Endodermal cell (in vitro differentiated cells): ENCODE measurements around the gene SYCP2L. TPM values are rescaled to one million over a fixed set of nuclear protein-coding genes. Genes with fewer than 3 reads are reported as not detected.

Source experiments
- DNase-seq: peaks from one replicate; pipeline ENCODE4 v3.0.0-alpha.2; 2017
- H3K27ac ChIP-seq: 2 replicates; pipeline ENCODE4 v1.5.1; 2013; ENCODE audit warnings: mild to moderate bottlenecking, low read depth, low read length, moderate library complexity
- H3K27me3 ChIP-seq: 2 replicates; pipeline ENCODE4 v1.6.1; 2013; ENCODE audit warnings: mild to moderate bottlenecking, low read length, moderate library complexity; ENCODE audit not compliant: insufficient read depth, control insufficient read depth, poor library complexity, severe bottlenecking
- H3K36me3 ChIP-seq: 2 replicates; pipeline ENCODE4 v1.7.0; 2013; ENCODE audit warnings: mild to moderate bottlenecking, low read length, moderate library complexity; ENCODE audit not compliant: control insufficient read depth, insufficient read depth
- H3K4me1 ChIP-seq: one replicate; pipeline ENCODE4 v1.7.0; 2013; ENCODE audit warnings: low read length; ENCODE audit not compliant: control insufficient read depth, insufficient read depth
- H3K4me3 ChIP-seq: 2 replicates; pipeline ENCODE4 v1.5.1; 2013; ENCODE audit warnings: mild to moderate bottlenecking, low read length, moderate library complexity
- H3K9ac ChIP-seq: 2 replicates; pipeline ENCODE4 v1.6.1; 2013; ENCODE audit warnings: mild to moderate bottlenecking, low read length, moderate library complexity; ENCODE audit not compliant: poor library complexity, severe bottlenecking; ENCODE audit errors: extremely low read depth
- H3K9me3 ChIP-seq: 2 replicates; pipeline ENCODE4 v1.6.1; 2013; ENCODE audit warnings: mild to moderate bottlenecking, low read length, moderate library complexity; ENCODE audit not compliant: control insufficient read depth
- H3K27ac Mint-ChIP-seq: 2 replicates; pipeline ENCODE4 v1.8.0; 2020; ENCODE audit warnings: mixed read lengths
- H3K27me3 Mint-ChIP-seq: 2 replicates; pipeline ENCODE4 v1.8.0; 2021; ENCODE audit warnings: mild to moderate bottlenecking, mixed read lengths; ENCODE audit not compliant: insufficient read depth
- H3K36me3 Mint-ChIP-seq: 2 replicates; pipeline ENCODE4 v1.8.0; 2020; ENCODE audit warnings: low read depth, mixed read lengths
- H3K4me1 Mint-ChIP-seq: 2 replicates; pipeline ENCODE4 v1.8.0; 2020; ENCODE audit warnings: mixed read lengths
- H3K4me3 Mint-ChIP-seq: 2 replicates; pipeline ENCODE4 v1.8.0; 2020; ENCODE audit warnings: mild to moderate bottlenecking, moderate library complexity, mixed read lengths
- H3K9me3 Mint-ChIP-seq: 2 replicates; pipeline ENCODE4 v1.8.0; 2020; ENCODE audit warnings: mild to moderate bottlenecking, mixed read lengths
- CTCF ChIP-seq: fragments of 200-600 bp; sonication (generic); conservative IDR thresholded peaks from 2 replicates; pipeline ENCODE4 v1.5.0; 2021; ENCODE audit warnings: antibody characterized with exemption, mild to moderate bottlenecking
- WGBS, 2 experiments: methylation state at CpG; one replicate each; pipeline versions ENCODE4 v1.1.5 to v1.1.7; 2013; ENCODE audit warnings: missing lambda C conversion rate in 2 of 2, mixed read lengths in 1 of 2; ENCODE audit not compliant: insufficient coverage in 1 of 2, insufficient read length in 1 of 2; 5-methylcytosine and 5-hydroxymethylcytosine counted together
- total RNA-seq, 2 donors: library from RNA; stranded (reverse); fragmentation: NEBNext Ultra II Directional in 1 of 2; extraction: Animal tissue kit (Norgen Biotek cat#: 25700) in 1 of 2; gene quantifications; 2 replicates in 1 of 2; 3 replicates in 1 of 2; pipeline ENCODE4 v1.2.1, GENCODE V29; 2021

The SYCP2L gene
- total RNA-seq, 2 donors from 2014 or later: 4.2 to 12.4 TPM

- WGBS, 2 experiments: 63 to 72% methylated on average over 4 to 6 of the region's 6 CpGs
- peak; percentile 76 for TF ChIP-seq CTCF
- Mint-ChIP-seq H3K4me1 (no peaks in the 10 kb centered on the region), H3K36me3 (no peaks in the 10 kb centered on the region), H3K4me3 (no peak overlapping the region), H3K27me3 (peaks cover 29% of the 10 kb centered on the region), H3K27ac (no peak overlapping the region), H3K9me3 (no peaks in the 10 kb centered on the region)
- Histone ChIP-seq H3K36me3 (no peaks in the 10 kb centered on the region), H3K27me3 (no peaks in the 10 kb centered on the region), H3K4me1 (no peaks in the 10 kb centered on the region), H3K4me3 (no peak overlapping the region), H3K27ac (no peak overlapping the region), H3K9ac (no peak overlapping the region), H3K9me3 (peaks cover 8% of the 10 kb centered on the region)
- no peak for DNase-seq
Observed at GRCh38 chr6:10951675-10952282, 64.9 kb downstream of the SYCP2L start.

- DNase-seq: peak; percentile 97
- Mint-ChIP-seq H3K9me3 (no peaks in the 10 kb centered on the region), H3K36me3 (peaks cover 3% of the 10 kb centered on the region), H3K27me3 (peaks cover 55% of the 10 kb centered on the region), H3K27ac (no peak overlapping the region), H3K4me1 (no peaks in the 10 kb centered on the region), H3K4me3 (no peak overlapping the region)
- no peaks in the 10 kb centered on the region for H3K36me3 ChIP-seq
- H3K4me3 ChIP-seq: no peak overlapping the region
- H3K27ac ChIP-seq: no peak overlapping the region
- TF ChIP-seq CTCF: peak; percentile 97
- H3K27me3 ChIP-seq: no peaks in the 10 kb centered on the region
- WGBS, 2 experiments: 26 to 36% methylated on average over 9 to 15 of the region's 15 CpGs
- H3K9me3 ChIP-seq: peaks cover 5% of the 10 kb centered on the region
- H3K9ac ChIP-seq: no peak overlapping the region
- H3K4me1 ChIP-seq: no peaks in the 10 kb centered on the region
Observed at GRCh38 chr6:10954590-10955010, 67.7 kb downstream of the SYCP2L start.

GRCh38 chr6:10956776-10957175 is 69.9 kb downstream of the SYCP2L start:
- TF ChIP-seq CTCF: no peak
- Mint-ChIP-seq H3K27me3 (peaks cover 77% of the 10 kb centered on the region), H3K4me1 (no peaks in the 10 kb centered on the region), H3K4me3 (no peak overlapping the region), H3K9me3 (no peaks in the 10 kb centered on the region), H3K27ac (no peak overlapping the region), H3K36me3 (peaks cover 3% of the 10 kb centered on the region)
- H3K27me3 ChIP-seq: peaks cover 18% of the 10 kb centered on the region
- no peak overlapping the region for H3K27ac ChIP-seq
- peaks cover 5% of the 10 kb centered on the region for H3K9me3 ChIP-seq
- no peak for DNase-seq
- no peak overlapping the region for H3K4me3 ChIP-seq
- no peak overlapping the region for H3K9ac ChIP-seq
- no peaks in the 10 kb centered on the region for H3K4me1 ChIP-seq
- H3K36me3 ChIP-seq: no peaks in the 10 kb centered on the region
